Endothelial cell of umbilical vein (primary cell): ENCODE measurements around the gene TMEM266.

Experiments used
- CTCF ChIP-seq, 2 donors: IDR thresholded peaks; 1 replicate in 1 of 2; 2 replicates in 1 of 2; pipeline ENCODE4 v1.5.1; 2011; ENCODE audit warnings: low read length in 2 of 2, mild to moderate bottlenecking in 2 of 2, moderate library complexity in 2 of 2, control low read depth in 1 of 2, inconsistent platforms in 1 of 2, low read depth in 1 of 2; ENCODE audit not compliant: insufficient read depth in 1 of 2; ENCODE audit errors: extremely low read depth in 1 of 2
- MAX ChIP-seq: IDR thresholded peaks from 2 replicates; pipeline ENCODE4 v1.6.1; 2011; ENCODE audit not compliant: insufficient read depth, insufficient read length

GRCh38 chr15:76033438-76033837, 26.3 kb upstream of the TMEM266 start:
- TF ChIP-seq CTCF (IDR thresholded peaks at IDR 0.05; ENCODE audit: extremely low read depth in 1 of 2, insufficient read depth in 1 of 2, low read depth in 1 of 2, low read length in 2 of 2) (no peak), MAX (no peak)
